GM12801 (cell line): Measurements from ENCODE around the gene L1CAM.

ENCODE experiments used
- CTCF ChIP-seq: IDR thresholded peaks from one replicate; pipeline ENCODE4 v1.5.1; 2011; ENCODE audit warnings: control low read depth; ENCODE audit not compliant: insufficient read length; ENCODE audit errors: extremely low read depth

The L1CAM gene

GRCh38 chrX:153900831-153901752 lies 15.1 kb upstream of the L1CAM start:
- no peak for TF ChIP-seq CTCF

- no peak for TF ChIP-seq CTCF
Observed at GRCh38 chrX:153897899-153898298, 11.9 kb upstream of the L1CAM start.

GRCh38 chrX:153889123-153889522 lies 3.1 kb upstream of the L1CAM start:
- TF ChIP-seq CTCF, result no peak

GRCh38 chrX:153888344-153888743 lies 2.4 kb upstream of the L1CAM start:
- TF ChIP-seq CTCF, result no peak

GRCh38 chrX:153887385-153887784 lies 1.4 kb upstream of the L1CAM start:
- no peak for TF ChIP-seq CTCF

- no peak for TF ChIP-seq CTCF
Observed at GRCh38 chrX:153886915-153887314, 942 bp upstream of the L1CAM start.

- no peak for TF ChIP-seq CTCF
Observed at GRCh38 chrX:153885208-153885787, 675 bp downstream of the L1CAM start.
